ENCODE measurements around the gene S100A7.
"Not testable (repeated sequence)": the region's sequence is repeated elsewhere in the genome, so short reads cannot be mapped to it uniquely, and the experiment has no call there.

The S100A7 gene

GRCh38 chr1:153429266-153430165, 30.9 kb downstream of the S100A7 start:
- DNase-seq: no peak

GRCh38 chr1:153428791-153429190, 31.7 kb downstream of the S100A7 start:
- DNase-seq: no peak

GRCh38 chr1:153428073-153428638, 32.3 kb downstream of the S100A7 start:
- no peak for DNase-seq

- no peak for DNase-seq
These were observed 33.6 kb downstream of the S100A7 start for GRCh38 chr1:153426809-153427208.

GRCh38 chr1:153422450-153423068, 37.9 kb downstream of the S100A7 start:
- peak; percentile 64 for DNase-seq

- no peak for DNase-seq
These were observed 40.1 kb downstream of the S100A7 start for GRCh38 chr1:153420306-153420705.

- not testable (repeated sequence) for DNase-seq
These were observed 41.0 kb downstream of the S100A7 start for GRCh38 chr1:153419436-153419793.

GRCh38 chr1:153418758-153419435, 41.6 kb downstream of the S100A7 start:
- not testable (repeated sequence) for DNase-seq

GRCh38 chr1:153417136-153417888, 43.1 kb downstream of the S100A7 start:
- no peak for DNase-seq

GRCh38 chr1:153415850-153416570, 44.4 kb downstream of the S100A7 start, which contains the start of gene S100A7A:
Gene S100A7A, plus strand, starts transcription at chr1:153416520. Its CDS starts 1,563 bp downstream, at chr1:153418083.
- DNase-seq: no peak

GRCh38 chr1:153413961-153414360, 46.5 kb downstream of the S100A7 start:
- not testable (repeated sequence) for DNase-seq

Data from CD4-positive, alpha-beta T cell treated with Interleukin-12 subunit alpha and Interleukin-12 subunit beta, for 1 hour (primary cell).